ENCODE results near the gene FTL. TPM values are rescaled to one million over a fixed set of nuclear protein-coding genes. Genes with fewer than 3 reads are reported as not detected.
"Not testable (repeated sequence)": the region's sequence is repeated elsewhere in the genome, so short reads cannot be mapped to it uniquely, and the experiment has no call there.

The FTL gene
- total RNA-seq = 1,000 to 10,000 TPM; 1,824 to 3,385 TPM

- Histone ChIP-seq H3K9me3 (no peaks in the 10 kb centered on the region), H3K4me3 (peak within 1 kb of the TSS; percentile 88 to 93), H3K27ac (peak within 1 kb of the TSS; percentile 83 to 94 (median 90)), H3K27me3 (no peaks in the 10 kb centered on the region), H3K36me3 (replicated peaks in 1 of 2; ENCODE audit: insufficient read depth in 1 of 2, low read depth in 2 of 2) (no peaks in the 10 kb centered on the region), H3K4me1 (peaks cover 39% of the 10 kb centered on the region)
- peak; percentile 89 for ATAC-seq
- intact Hi-C loops (cut with DNase I) = no loop called here
- WGBS, 2 donors = 0% methylated on average over 12 to 45 of the region's 52 CpGs
- peak; percentile 96 to 98 (median 98) for DNase-seq
- TF ChIP-seq CTCF (IDR thresholded peaks at IDR 0.05) (peak in 2 of 7 experiments; percentile 2 to 10), POLR2A (IDR thresholded peaks at IDR 0.05) (peak; percentile 98 to 100 (median 100))
These were observed at the start of gene FTL for GRCh38 chr19:48965040-48965805. TSS of gene FTL (plus strand) at chr19:48965309. CDS start at chr19:48965508, 199 bp downstream.

GRCh38 chr19:48915757-48916156 is 49.4 kb upstream of the FTL start:
- H3K27ac ChIP-seq = no peak overlapping the region
- H3K4me3 ChIP-seq = no peak overlapping the region
- ATAC-seq = no peak
- no peaks in the 10 kb centered on the region for H3K4me1 ChIP-seq
- intact Hi-C loops (cut with DNase I) = no loop called here
- 82 to 90% methylated on average over 8 of the region's 8 CpGs for WGBS, 2 donors
- no peaks in the 10 kb centered on the region for H3K9me3 ChIP-seq
- DNase-seq = no peak
- peaks cover 13 to 23% of the 10 kb centered on the region in 2 donors for H3K36me3 ChIP-seq (replicated peaks in 1 of 2; ENCODE audit: insufficient read depth in 1 of 2, low read depth in 2 of 2)
- no peaks in the 10 kb centered on the region for H3K27me3 ChIP-seq
- TF ChIP-seq CTCF (IDR thresholded peaks at IDR 0.05) = no peak
- no peak for TF ChIP-seq POLR2A (IDR thresholded peaks at IDR 0.05)

- Histone ChIP-seq H3K27ac (no peak overlapping the region), H3K27me3 (no peaks in the 10 kb centered on the region), H3K4me1 (no peaks in the 10 kb centered on the region), H3K9me3 (no peaks in the 10 kb centered on the region), H3K4me3 (no peak overlapping the region), H3K36me3 (replicated peaks in 1 of 2; ENCODE audit: insufficient read depth in 1 of 2, low read depth in 2 of 2) (peaks cover 16 to 22% of the 10 kb centered on the region in 2 donors)
- ATAC-seq (no peak), DNase-seq (no peak)
- TF ChIP-seq POLR2A (IDR thresholded peaks at IDR 0.05) (no peak), CTCF (IDR thresholded peaks at IDR 0.05) (no peak)
- WGBS, 2 donors = 77 to 97% methylated on average over 5 to 6 of the region's 6 CpGs
- intact Hi-C loops (cut with DNase I) = no loop called here
These were observed 47.0 kb upstream of the FTL start for GRCh38 chr19:48918071-48918470.

GRCh38 chr19:48918801-48919247 is 46.3 kb upstream of the FTL start:
- H3K36me3 ChIP-seq (replicated peaks in 1 of 2; ENCODE audit: insufficient read depth in 1 of 2, low read depth in 2 of 2) = peaks cover 16 to 18% of the 10 kb centered on the region in 2 donors
- WGBS, 2 donors = 92 to 93% methylated on average over 16 to 18 of the region's 18 CpGs
- no peaks in the 10 kb centered on the region for H3K9me3 ChIP-seq
- no peaks in the 10 kb centered on the region for H3K27me3 ChIP-seq
- H3K4me3 ChIP-seq = no peak overlapping the region
- H3K27ac ChIP-seq = no peak overlapping the region
- DNase-seq = no peak
- no peak for ATAC-seq
- intact Hi-C loops (cut with DNase I) = no loop called here
- no peaks in the 10 kb centered on the region for H3K4me1 ChIP-seq
- TF ChIP-seq POLR2A (IDR thresholded peaks at IDR 0.05) (no peak), CTCF (IDR thresholded peaks at IDR 0.05) (no peak)

- WGBS, 2 donors = 91 to 93% methylated on average over 8 of the region's 8 CpGs
- peaks cover 11 to 16% of the 10 kb centered on the region in 2 donors for H3K36me3 ChIP-seq (replicated peaks in 1 of 2; ENCODE audit: insufficient read depth in 1 of 2, low read depth in 2 of 2)
- H3K4me3 ChIP-seq; ATAC-seq; H3K27me3 ChIP-seq; H3K27ac ChIP-seq; H3K9me3 ChIP-seq; intact Hi-C loops (cut with DNase I); DNase-seq; H3K4me1 ChIP-seq: not testable (repeated sequence)
These were observed 45.8 kb upstream of the FTL start for GRCh38 chr19:48919271-48919670.
